Ovary (tissue), 3 donors: ENCODE results near the gene IQCK.

Experiments used
- CTCF ChIP-seq, 3 donors: fragments of 450-650 bp in 2 of 3; fragments of 200-600 bp in 1 of 3; IDR thresholded peaks; one replicate each; pipeline versions ENCODE4 v1.5.1 to v1.8.0; 2016 to 2022; ENCODE audit warnings: antibody characterized with exemption in 3 of 3, mild to moderate bottlenecking in 1 of 3
- POLR2A ChIP-seq: fragments of 450-650 bp; IDR thresholded peaks from one replicate; pipeline ENCODE4 v1.6.1; 2017; ENCODE audit warnings: antibody characterized with exemption, mild to moderate bottlenecking, moderate library complexity
- donor health status: DM: no; HTN: no; CAD: no.

- TF ChIP-seq CTCF (IDR thresholded peaks at IDR 0.05) (no peak), POLR2A (no peak)
These were observed 146.5 kb downstream of the IQCK start for GRCh38 chr16:19864566-19864965.
